HG03469 (cell line): ENCODE measurements around the gene CD14.
"Not testable (repeated sequence)": the region's sequence is repeated elsewhere in the genome, so short reads cannot be mapped to it uniquely, and the experiment has no call there.

Experiments
- ATAC-seq: cut with Tn5 transposase; IDR thresholded peaks from one replicate; pipeline ENCODE4 v1.9.1; 2021; ENCODE audit warnings: mild to moderate bottlenecking, moderate library complexity, moderate number of reproducible peaks; ENCODE audit not compliant: unreplicated experiment

Gene CD14

DNA sequence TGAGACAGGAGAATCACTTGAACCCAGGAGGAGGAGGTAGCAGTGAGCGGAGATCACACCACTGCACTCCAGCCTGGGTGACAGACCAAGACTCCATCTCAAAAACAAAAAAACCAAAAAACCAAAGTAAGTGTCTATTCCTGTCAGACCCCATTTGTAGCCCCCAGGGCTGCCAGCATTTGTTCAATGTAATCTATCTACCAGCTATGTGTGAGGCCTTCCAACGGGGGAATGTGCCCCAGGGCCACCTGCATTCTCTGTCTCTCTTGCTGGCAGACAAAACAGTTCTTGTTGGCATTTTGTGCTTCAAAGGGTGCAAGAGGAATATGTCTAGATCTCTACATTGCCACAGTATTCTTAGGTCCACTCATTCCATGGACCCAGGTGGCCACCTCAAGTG, 34.1 kb downstream of the CD14 start:
- no peak for ATAC-seq

DNA sequence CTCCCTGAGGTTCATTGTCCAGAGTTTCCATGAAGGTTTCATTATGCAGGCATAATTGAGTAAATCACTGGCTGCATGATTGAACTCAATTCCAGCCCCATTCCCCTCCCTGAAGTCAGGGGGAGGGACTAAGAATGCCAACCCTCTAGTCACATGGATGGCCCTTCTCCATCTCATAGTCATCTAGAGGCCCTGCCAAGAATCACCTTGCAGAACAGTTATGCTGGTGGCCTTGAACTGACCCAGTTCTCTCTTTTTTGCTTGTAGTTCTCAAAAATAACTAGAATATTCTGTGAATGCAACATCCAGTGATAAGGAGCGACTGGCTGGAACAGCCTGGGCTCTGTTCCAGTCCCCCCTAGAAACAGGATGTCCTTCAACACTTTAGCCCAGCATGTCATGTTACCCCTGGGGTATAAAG, 36.6 kb downstream of the CD14 start:
- ATAC-seq: no peak

DNA sequence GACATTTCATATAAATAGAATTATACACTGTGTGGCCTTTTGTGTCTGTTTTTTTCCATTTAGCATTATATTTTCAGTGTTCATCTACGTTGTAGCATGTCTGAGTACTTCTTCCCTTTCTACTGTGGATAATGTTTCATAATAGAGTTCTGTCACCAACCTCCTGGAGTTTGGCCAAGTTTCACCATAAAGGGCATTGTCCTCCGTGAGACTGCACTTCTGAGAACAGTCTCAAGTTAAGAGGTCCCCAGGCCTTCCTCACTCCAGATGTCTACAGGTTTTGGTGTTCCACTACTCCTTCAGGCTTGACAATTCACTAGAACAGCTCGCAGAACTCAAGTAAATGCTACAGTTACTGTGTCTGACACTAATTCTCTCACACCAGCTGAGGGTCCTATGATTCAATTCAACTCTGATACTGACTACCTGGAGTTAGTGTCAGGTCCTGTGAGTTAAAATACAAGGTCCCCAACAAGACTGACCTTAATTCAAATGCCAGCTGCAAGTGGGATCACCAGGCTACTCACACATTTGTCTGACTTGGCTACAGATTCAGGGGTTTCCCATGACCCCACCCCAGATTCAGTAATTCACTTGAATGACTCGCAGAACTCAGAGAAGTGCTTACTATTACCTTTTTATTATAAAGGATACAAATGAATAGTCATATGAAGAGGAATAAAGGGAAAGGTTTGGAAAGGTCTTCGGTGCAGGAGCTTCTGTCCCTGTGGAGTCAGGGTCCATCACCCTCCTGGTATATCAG, 37.3 kb downstream of the CD14 start:
- ATAC-seq: no peak

DNA sequence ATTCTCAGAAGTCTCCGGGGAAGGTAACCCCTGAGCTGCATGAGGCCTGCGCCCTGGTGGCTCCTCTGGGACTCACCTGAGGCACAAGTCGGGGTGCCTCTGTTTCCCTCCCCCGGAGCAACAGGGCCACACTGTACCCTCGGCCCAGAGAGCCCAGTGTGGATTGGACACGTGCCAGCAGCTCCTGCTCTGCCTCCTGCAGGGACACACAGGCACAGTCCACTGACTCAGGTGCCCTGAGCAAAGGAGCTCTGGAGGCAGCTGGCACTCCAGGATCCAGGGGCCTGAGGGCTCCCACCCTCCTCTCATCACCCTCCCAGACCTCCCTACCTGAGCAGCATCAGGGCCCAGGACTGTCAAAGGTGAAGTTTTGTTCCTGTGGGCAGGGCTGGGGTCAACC, 38.8 kb downstream of the CD14 start:
- no peak for ATAC-seq

DNA sequence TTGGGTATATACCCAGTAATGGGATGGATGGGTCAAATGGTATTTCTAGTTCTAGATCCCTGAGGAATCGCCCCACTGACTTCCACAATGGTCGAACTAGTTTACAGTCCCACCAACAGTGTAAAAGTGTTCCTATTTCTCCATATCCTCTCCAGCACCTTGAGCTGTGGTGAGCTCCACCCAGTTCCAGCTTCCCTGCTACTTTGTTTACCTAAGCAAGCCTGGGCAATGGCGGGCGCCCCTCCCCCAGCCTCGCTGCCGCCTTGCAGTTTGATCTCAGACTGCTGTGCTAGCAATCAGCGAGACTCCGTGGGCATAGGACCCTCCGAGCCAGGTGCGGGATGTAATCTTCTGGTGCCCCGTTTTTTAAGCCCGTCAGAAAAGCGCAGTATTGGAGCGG, 39.9 kb downstream of the CD14 start:
- not testable (repeated sequence) for ATAC-seq

DNA sequence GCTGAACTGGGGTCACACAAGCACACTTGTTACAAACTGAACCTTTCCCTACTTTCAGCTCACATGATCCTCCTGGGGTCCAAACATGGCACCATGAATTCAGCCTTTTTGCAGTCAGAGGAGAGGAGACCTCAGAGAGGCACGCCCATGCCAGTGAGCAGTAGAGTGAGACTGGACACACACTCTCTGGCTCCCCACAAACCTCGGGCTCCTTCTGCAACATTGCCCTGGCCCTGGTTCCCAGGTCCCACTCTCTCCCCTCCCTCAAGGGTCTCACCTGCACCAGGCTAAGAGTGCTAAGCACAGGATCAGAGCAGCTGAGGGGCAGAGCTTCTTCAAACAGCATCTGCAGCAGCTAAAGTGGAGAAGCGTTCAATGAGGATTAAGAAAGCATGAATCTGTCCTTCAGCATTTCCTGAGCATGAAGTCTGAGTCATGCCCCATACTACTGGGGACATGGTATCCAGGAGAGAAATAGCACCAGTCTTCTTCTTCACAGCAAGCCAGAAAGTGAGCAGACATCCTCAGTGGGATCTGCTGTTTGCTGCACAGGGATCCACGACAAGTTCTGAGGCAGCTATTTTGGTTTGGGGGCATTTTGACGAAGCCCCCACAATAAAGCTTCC, 41.1 kb downstream of the CD14 start:
- no peak for ATAC-seq

DNA sequence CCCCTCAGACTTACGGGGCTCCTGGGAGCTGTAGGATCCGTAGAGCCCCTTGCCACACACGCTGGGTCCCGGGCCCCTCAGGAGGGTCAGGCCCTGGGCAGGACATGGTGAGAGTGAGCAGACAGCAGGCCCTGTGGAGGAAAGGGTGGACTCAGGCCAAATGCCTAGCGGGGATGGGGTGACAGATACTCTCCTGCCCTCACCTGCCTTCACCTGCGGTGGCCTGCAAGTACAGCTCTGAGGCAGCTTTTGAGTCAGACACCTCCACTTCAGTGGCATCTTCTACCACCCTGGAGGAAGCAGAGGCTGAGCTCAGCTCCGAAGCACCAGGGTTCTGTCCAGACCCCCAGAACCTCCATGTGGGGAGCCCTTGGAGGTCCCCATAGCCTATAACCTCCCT, 42.1 kb downstream of the CD14 start:
- ATAC-seq: no peak

DNA sequence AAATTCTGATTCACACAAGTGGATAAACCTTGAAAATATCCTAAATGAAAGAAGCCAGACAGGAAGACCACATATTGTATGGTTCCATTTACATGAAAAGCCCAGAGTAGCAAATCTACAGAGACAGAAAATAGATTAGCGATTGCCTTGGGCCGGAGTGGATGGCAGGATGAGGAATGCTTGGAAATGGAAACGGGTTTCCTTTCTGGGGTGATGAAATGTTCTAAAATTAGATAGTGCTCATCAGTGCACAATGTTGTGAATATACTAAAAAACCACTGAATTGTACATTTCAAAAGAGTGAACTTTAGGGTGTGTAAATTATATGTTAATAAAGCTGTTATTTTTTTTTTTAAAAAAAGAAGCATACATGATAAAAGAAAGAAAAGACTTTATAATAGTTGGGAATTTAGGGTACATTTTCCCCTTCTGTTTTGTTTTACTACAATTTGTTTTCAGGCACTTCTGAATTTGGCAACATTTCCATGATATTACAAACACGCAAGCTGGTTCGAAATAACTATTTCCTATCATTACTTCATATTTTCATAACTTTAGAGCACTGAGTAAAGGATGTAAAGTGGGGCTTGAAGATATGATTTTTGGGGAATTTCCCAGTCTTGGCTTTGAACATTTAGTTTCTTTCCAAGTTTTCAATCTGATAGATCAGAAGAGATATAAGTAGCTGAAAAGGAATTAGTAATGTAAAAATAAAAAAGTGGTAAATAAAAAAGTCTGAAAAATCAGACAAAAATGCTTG, 44.5 kb downstream of the CD14 start:
- no peak for ATAC-seq

DNA sequence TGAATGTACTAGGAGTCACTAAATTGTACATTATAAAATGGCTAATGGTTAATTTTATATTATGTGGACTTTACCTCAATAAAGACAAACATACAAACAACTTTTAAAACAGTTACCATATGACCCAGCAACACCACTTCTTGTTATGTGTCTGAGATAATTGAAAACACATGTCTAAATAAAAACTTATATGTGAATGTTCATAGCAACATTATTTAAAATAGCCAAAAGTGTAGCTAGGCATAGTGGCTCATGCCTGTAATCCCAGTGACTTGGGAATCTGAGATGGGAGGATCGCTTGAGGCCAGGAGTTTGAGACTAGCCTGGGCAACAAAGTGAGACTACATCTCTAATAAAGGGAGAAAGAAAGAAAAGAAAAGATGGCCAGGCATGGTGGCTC, 45.5 kb downstream of the CD14 start:
- no peak for ATAC-seq
